GM21360 (cell line): ENCODE data around the gene PLAGL1.
"Not testable (repeated sequence)": the region's sequence is repeated elsewhere in the genome, so short reads cannot be mapped to it uniquely, and the experiment has no call there.

Experiments used
- ATAC-seq: cut with Tn5 transposase; IDR thresholded peaks from one replicate; pipeline ENCODE4 v1.9.1; 2021; ENCODE audit warnings: mild to moderate bottlenecking, moderate library complexity; ENCODE audit not compliant: unreplicated experiment

PLAGL1 gene

GRCh38 chr6:144008120-144008811 lies at the start of gene PLAGL1:
Gene PLAGL1 (minus strand): TSS chr6:144008259. CDS start chr6:143948136, 60,123 bp downstream.
- ATAC-seq, result peak; percentile 80

- ATAC-seq, result peak; percentile 71
Observed at GRCh38 chr6:144055121-144055931, 47.3 kb upstream of the PLAGL1 start.

DNA sequence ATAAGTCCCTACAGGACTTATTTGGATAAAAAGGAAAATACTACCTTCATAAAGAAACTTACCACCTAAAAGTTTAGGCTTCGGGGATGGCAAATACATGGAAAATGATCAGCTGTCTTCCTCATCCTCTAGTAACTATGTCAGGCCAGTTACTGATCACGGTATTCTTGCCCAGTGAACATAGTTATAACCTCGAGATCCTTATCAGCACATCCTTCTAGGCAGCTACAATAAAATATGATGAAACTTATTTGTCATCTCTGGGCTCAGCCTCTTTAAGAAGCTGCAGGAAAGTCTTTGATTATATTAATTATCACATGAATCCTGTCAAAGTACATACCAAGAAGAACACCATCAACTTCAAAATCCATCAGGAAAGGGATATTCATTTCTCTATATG lies 45.5 kb upstream of the PLAGL1 start:
- no peak for ATAC-seq

GRCh38 chr6:144052488-144052887 lies 44.4 kb upstream of the PLAGL1 start:
- no peak for ATAC-seq

DNA sequence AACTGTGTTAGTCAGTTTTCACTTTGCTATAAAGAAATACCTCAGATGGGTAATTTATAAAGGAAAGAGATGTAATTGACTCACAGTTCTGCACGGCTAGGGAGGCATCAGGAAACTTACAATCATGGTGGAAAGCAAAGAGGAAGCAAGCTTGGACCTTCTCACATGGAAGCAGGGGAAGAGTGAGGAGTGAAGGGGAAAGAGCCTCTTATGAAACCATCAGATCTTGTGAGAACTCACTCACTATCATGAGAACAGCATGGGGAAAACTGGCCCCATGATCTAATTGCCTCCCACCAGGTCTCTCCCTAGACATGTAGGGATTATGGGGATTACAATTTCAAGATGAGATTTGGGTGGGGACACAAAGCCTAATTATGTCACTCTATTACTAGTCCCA lies 41.3 kb upstream of the PLAGL1 start:
- no peak for ATAC-seq

GRCh38 chr6:144047688-144048087 lies 39.6 kb upstream of the PLAGL1 start:
- ATAC-seq, result no peak

- ATAC-seq, result not testable (repeated sequence)
Observed at GRCh38 chr6:144046672-144047071, 38.6 kb upstream of the PLAGL1 start.

DNA sequence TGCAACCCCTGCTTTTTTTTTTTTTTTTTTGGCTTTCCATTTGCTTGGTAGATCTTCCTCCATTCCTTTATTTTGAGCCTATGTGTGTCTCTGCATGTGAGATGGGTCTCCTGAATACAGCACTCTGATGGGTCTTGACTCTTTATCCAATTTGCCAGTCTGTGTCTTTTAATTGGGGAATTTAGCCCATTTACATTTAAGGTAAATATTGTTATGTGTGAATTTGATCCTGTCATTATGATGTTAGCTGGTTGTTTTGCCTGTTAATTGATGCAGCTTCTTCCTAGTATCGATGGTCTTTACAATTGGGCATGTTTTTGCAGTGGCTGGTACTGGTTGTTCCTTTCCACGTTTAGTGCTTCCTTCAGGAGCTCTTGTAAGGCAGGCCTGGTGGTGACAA lies 36.9 kb upstream of the PLAGL1 start:
- ATAC-seq, result not testable (repeated sequence)

- ATAC-seq, result peak; percentile 13
Observed at GRCh38 chr6:144036835-144037195, 28.8 kb upstream of the PLAGL1 start.

- ATAC-seq, result peak; percentile 95
Observed at GRCh38 chr6:144036064-144036834, 28.2 kb upstream of the PLAGL1 start.

GRCh38 chr6:144035416-144035815 lies 27.4 kb upstream of the PLAGL1 start:
- ATAC-seq, result no peak

DNA sequence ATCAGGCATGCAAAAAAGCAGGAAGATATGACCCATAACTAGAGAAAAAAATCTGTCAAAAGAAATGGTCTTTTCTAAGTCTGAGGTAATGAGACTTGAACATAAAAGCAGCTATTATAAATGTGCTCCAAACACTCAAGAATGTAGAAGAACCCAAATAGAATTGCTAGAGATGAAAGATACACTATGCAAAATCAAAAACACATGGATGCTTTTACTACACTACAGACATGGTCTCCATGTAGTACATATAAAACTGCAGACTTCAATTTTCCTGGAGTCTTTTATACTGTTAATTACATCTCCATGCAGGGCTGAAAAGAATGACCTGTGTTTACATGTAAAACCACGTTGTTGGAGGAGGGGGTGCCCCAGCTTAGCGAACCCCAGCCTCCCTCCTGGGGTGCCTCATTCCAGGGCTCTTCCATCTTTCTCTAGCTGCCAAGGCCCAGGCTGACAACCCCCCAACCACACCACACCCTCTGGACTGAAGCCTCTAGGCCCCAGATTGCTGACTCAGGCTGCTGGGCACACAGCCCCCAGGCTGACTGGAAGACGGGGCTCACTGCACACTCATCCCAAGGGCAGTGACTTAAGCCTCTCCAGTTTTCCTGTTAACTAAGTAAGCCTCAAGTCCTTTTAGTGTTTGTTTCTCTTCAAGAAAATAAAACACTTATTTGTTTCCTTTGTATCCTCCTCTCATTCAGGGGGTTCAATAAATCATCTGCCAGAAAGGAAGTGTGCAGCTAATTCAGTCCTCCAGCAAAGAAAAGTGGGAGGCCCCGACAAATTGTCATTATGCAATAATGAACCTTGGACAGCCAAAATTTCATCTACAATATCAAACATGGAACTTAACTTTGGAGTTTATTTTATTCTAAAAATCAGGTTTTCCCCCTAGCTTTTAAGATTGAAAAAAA lies 26.0 kb upstream of the PLAGL1 start:
- no peak for ATAC-seq

GRCh38 chr6:144029452-144029851 lies 21.4 kb upstream of the PLAGL1 start:
- ATAC-seq, result no peak

DNA sequence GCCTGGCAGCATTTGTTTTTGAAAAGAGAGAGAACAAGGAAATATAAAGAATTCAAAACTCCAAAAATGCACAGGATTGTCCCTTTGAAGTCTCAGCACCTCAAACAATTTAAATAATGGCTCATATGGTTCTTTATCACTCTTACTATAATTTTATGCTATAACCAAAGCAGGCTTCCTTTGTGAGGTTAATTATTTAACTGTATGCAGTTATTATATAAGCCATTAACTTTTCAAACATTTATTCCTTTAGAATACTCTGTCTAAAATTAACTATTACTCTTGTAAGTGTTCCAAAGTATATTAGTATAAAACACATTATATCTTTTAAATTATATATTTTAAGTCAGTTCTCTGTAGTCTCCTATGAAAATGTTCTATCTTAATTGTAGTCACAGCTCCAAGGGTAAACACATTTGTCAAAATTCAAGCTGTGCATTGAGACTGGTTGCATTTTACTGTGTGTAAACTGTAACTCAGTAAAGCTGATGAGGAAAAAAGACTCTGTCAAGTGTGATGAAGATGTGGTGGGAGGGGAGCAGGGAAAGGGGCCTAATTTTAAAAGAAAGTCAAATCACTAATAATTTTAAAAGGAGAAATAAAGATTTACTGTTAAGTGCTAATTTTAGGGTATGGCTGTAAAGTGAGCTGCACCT lies 20.0 kb upstream of the PLAGL1 start:
- ATAC-seq, result no peak

- no peak for ATAC-seq
Observed at GRCh38 chr6:144023216-144023615, 15.2 kb upstream of the PLAGL1 start.

DNA sequence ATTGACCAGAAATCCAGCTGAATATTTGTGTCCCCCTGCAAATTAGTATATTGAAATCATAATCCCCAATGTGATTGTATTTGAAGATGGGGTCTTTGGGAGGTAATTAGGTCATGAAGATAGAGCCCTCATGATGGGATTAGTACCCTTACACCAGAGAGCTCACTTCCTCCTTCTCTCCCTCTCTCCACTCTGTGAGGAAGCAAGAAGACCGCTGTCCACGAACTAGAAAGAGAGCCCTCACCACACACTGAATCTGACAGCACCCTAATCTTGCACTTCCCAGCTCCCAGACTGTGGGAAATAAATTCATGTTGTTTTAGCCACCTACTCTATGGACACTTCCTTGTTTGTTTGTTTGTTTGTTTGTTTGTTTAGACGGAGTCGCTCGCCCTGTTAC lies 11.9 kb upstream of the PLAGL1 start:
- no peak for ATAC-seq

- ATAC-seq, result no peak
Observed at GRCh38 chr6:144017166-144018094, 9.4 kb upstream of the PLAGL1 start.

- no peak for ATAC-seq
Observed at GRCh38 chr6:144013486-144013909, 5.4 kb upstream of the PLAGL1 start.

DNA sequence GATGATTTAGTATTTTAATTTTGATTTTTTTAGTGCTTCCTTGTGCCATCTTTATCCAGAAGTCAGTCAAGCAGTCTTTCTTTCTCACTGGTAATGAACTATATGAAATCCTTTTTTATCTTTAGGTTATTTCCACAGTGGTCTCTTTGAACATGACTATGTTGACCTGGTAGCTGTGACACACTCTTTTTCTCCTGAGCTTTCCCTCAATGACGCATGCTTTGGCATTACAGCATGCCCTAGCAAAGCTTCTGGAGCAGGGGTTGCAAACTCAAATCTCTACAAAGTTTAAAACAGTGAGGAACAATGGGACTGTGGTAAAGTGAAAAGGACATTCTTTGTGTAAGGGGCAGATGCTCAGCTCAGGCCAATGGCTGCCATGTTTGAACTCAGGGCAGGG lies 4.5 kb upstream of the PLAGL1 start:
- ATAC-seq, result no peak
